Panc1 (cell line): ENCODE data around the gene PCED1B.

ENCODE experiments used
- POLR2AphosphoS5 ChIP-seq: IDR thresholded peaks from 2 replicates; pipeline ENCODE4 v1.6.1; 2012; ENCODE audit warnings: mild to moderate bottlenecking, low read depth, low read length, moderate library complexity
- SIN3A ChIP-seq: IDR thresholded peaks from 2 replicates; pipeline ENCODE4 v1.6.1; 2012; ENCODE audit warnings: low read depth, mild to moderate bottlenecking, low read length, moderate library complexity, borderline replicate concordance; ENCODE audit not compliant: insufficient read depth
- TCF7L2 ChIP-seq: IDR thresholded peaks from 2 replicates; pipeline ENCODE4 v1.6.1; 2011; ENCODE audit warnings: mild to moderate bottlenecking, low read depth, low read length, inconsistent platforms
- TF ChIP-seq, protein P1 (sequence below): fragments of 450-650 bp; IDR thresholded peaks from 2 replicates; pipeline ENCODE4 v1.5.1; 2017; ENCODE audit warnings: mild to moderate bottlenecking
- TF ChIP-seq, protein P2 (sequence below), 2 experiments: IDR thresholded peaks; 2 replicates each; pipeline ENCODE4 v1.6.1; 2011 to 2012; ENCODE audit warnings: low read depth in 2 of 2, control low read depth in 1 of 2, low read length in 1 of 2, mild to moderate bottlenecking in 1 of 2, moderate library complexity in 1 of 2; ENCODE audit not compliant: insufficient read depth in 1 of 2

DNA sequence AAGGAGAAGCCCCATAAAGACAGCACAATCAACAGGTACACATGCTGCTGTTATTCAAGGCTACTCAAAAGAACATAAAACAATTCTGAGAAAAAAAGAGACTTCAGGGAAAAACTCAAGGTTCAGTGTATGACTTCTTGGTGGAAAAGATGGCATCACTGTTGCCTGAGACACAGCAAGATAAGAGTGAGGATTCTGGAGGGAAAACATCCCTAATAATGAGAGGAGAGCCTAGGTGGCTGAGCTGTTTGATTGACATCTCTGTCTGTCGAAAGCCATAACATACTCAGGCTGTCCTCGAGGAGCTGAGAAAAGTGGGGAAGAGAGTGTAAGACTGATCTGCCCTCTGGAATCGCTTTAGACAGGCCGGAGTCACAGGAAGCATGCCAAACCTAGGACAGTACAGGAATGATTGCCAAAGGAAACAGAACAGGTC is 193.8 kb downstream of the PCED1B start:
- TF ChIP-seq, protein P1, sequence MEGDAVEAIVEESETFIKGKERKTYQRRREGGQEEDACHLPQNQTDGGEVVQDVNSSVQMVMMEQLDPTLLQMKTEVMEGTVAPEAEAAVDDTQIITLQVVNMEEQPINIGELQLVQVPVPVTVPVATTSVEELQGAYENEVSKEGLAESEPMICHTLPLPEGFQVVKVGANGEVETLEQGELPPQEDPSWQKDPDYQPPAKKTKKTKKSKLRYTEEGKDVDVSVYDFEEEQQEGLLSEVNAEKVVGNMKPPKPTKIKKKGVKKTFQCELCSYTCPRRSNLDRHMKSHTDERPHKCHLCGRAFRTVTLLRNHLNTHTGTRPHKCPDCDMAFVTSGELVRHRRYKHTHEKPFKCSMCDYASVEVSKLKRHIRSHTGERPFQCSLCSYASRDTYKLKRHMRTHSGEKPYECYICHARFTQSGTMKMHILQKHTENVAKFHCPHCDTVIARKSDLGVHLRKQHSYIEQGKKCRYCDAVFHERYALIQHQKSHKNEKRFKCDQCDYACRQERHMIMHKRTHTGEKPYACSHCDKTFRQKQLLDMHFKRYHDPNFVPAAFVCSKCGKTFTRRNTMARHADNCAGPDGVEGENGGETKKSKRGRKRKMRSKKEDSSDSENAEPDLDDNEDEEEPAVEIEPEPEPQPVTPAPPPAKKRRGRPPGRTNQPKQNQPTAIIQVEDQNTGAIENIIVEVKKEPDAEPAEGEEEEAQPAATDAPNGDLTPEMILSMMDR = no peak
- TF ChIP-seq, protein P2, sequence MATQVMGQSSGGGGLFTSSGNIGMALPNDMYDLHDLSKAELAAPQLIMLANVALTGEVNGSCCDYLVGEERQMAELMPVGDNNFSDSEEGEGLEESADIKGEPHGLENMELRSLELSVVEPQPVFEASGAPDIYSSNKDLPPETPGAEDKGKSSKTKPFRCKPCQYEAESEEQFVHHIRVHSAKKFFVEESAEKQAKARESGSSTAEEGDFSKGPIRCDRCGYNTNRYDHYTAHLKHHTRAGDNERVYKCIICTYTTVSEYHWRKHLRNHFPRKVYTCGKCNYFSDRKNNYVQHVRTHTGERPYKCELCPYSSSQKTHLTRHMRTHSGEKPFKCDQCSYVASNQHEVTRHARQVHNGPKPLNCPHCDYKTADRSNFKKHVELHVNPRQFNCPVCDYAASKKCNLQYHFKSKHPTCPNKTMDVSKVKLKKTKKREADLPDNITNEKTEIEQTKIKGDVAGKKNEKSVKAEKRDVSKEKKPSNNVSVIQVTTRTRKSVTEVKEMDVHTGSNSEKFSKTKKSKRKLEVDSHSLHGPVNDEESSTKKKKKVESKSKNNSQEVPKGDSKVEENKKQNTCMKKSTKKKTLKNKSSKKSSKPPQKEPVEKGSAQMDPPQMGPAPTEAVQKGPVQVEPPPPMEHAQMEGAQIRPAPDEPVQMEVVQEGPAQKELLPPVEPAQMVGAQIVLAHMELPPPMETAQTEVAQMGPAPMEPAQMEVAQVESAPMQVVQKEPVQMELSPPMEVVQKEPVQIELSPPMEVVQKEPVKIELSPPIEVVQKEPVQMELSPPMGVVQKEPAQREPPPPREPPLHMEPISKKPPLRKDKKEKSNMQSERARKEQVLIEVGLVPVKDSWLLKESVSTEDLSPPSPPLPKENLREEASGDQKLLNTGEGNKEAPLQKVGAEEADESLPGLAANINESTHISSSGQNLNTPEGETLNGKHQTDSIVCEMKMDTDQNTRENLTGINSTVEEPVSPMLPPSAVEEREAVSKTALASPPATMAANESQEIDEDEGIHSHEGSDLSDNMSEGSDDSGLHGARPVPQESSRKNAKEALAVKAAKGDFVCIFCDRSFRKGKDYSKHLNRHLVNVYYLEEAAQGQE (IDR thresholded peaks at IDR 0.05; ENCODE audit: insufficient read depth in 1 of 2, low read depth in 2 of 2, low read length in 1 of 2) = no peak
- no peak for TF ChIP-seq POLR2AphosphoS5
- TF ChIP-seq TCF7L2 = no peak
- no peak for TF ChIP-seq SIN3A
